OCI-LY7 (cell line): ENCODE results near the gene RTKN. TPM values are rescaled to one million over a fixed set of nuclear protein-coding genes. Genes with fewer than 3 reads are reported as not detected.

Experiments used
- BruUV-seq: library from RNA; stranded (reverse); fragments of 400-500 nt; replicated peaks from 2 replicates; lab custom pipeline; 2021; lab: Mats Ljungman, UMichigan
- CTCF ChIA-PET: fragments of 300-600 bp; sonication (Branson Sonifier 250); formaldehyde crosslinking; loops from one replicate; lab custom pipeline; 2022; ENCODE audit warnings: antibody characterized with exemption; ENCODE audit not compliant: unreplicated experiment; lab: Charles Lee
- POLR2A ChIA-PET: fragments of 300-600 bp; sonication (Branson Sonifier 250); formaldehyde crosslinking; loops from one replicate; lab custom pipeline; 2022; ENCODE audit warnings: antibody characterized with exemption; lab: Charles Lee
- DNase-seq: peaks from one replicate; pipeline ENCODE4 v3.0.0-alpha.2; 2015; ENCODE audit warnings: low spot score
- H2AFZ ChIP-seq: fragments of 200-600 bp; sonication (generic), shearing (Covaris generic); 2 replicates; pipeline ENCODE4 v1.6.1; 2014; ENCODE audit warnings: mild to moderate bottlenecking, antibody characterized with exemption, low read length, moderate library complexity
- H3K27ac ChIP-seq: fragments of 200-600 bp; sonication (generic); 2 replicates; pipeline ENCODE4 v1.5.1; 2014; ENCODE audit warnings: mixed run types, low read depth, mild to moderate bottlenecking, moderate library complexity, low read length, inconsistent platforms; ENCODE audit not compliant: poor library complexity, severe bottlenecking
- H3K36me3 ChIP-seq: fragments of 200-600 bp; sonication (generic); 2 replicates; pipeline ENCODE4 v1.6.1; 2014; ENCODE audit warnings: mild to moderate bottlenecking, antibody characterized with exemption, low read length, moderate library complexity, mixed read lengths; ENCODE audit not compliant: insufficient read depth
- H3K4me1 ChIP-seq: fragments of 200-600 bp; sonication (generic); 2 replicates; pipeline ENCODE4 v1.5.1; 2014; ENCODE audit warnings: mild to moderate bottlenecking, low read length; ENCODE audit not compliant: insufficient read depth, poor library complexity, severe bottlenecking
- H3K4me2 ChIP-seq: fragments of 200-600 bp; sonication (generic); 2 replicates; pipeline ENCODE4 v1.6.1; 2014; ENCODE audit warnings: mild to moderate bottlenecking, low read length
- H3K4me3 ChIP-seq: fragments of 200-600 bp; sonication (generic); 2 replicates; pipeline ENCODE4 v1.5.1; 2014; ENCODE audit warnings: mild to moderate bottlenecking, low read depth, low read length; ENCODE audit not compliant: poor library complexity, severe bottlenecking
- H3K79me2 ChIP-seq: fragments of 200-600 bp; sonication (generic); 2 replicates; pipeline ENCODE4 v1.6.1; 2016; ENCODE audit warnings: low read depth, mild to moderate bottlenecking, low read length, moderate library complexity, mixed read lengths; ENCODE audit not compliant: insufficient read depth
- H3K9me2 ChIP-seq: fragments of 200-600 bp; sonication (generic); 2 replicates; pipeline ENCODE4 v1.6.1; 2016; ENCODE audit warnings: mild to moderate bottlenecking, low read length, mixed read lengths; ENCODE audit not compliant: insufficient read depth
- H3K9me3 ChIP-seq: fragments of 200-600 bp; sonication (generic); 2 replicates; pipeline ENCODE4 v1.6.1; 2014; ENCODE audit warnings: mild to moderate bottlenecking, mixed run types, low read length, mixed read lengths
- H4K20me1 ChIP-seq: fragments of 200-600 bp; sonication (generic); 2 replicates; pipeline ENCODE4 v1.6.1; 2014; ENCODE audit warnings: mild to moderate bottlenecking, antibody characterized with exemption, low read length, moderate library complexity, mixed read lengths; ENCODE audit not compliant: insufficient read depth
- EZH2phosphoT487 ChIP-seq: fragments of 200-600 bp; sonication (generic); IDR thresholded peaks from 2 replicates; pipeline ENCODE4 v1.6.1; 2018; ENCODE audit warnings: low read depth, borderline replicate concordance, mild to moderate bottlenecking, mixed run types, antibody characterized with exemption, low read length, moderate library complexity, mixed read lengths
- intact Hi-C: fragments of 100-400 bp; cut with micrococcal nuclease; formaldehyde crosslinking; loops from one replicate; pipeline ENCODE4 v1.10.0; 2022; ENCODE audit not compliant: unreplicated experiment
- total RNA-seq, 2 experiments: library from RNA; depleted of rRNA in 1 of 2; stranded (reverse); fragments of >200 nt in 1 of 2; shearing (Covaris generic) in 1 of 2; gene quantifications; 2 replicates each; pipeline ENCODE4 v1.2.3, GENCODE V29; 2014 to 2022
- TF ChIP-seq, protein P1 (sequence below): fragments of 200-600 bp; sonication (generic); conservative IDR thresholded peaks from 2 replicates; pipeline ENCODE4 v1.5.1; 2014; ENCODE audit warnings: mild to moderate bottlenecking, antibody characterized with exemption, low read length, moderate library complexity, mixed read lengths

The RTKN gene
- total RNA-seq, 2 experiments from 2014 or later = 2.3 to 7.7 TPM

DNA sequence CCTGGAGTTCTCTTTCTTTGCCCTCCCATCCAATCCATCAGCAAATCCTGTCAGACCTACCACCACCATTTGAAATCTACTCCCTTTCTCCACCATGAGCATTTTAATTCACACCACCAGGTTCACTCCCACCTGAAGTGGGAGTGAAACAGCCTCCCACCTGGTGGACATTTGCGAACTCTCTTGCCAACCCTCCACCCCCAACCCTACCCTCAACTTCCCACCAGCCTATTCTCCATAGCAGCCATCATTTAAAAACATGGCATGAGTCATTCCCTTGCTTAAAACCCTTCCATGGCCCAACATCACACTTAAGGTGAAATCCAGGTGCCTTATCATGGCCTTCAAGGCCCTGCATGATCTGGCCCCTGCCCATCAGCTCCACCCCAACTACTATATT lies 3.5 kb downstream of the RTKN start:
- Histone ChIP-seq H3K79me2 (no peaks in the 10 kb centered on the region), H3K4me1 (peaks cover 25% of the 10 kb centered on the region), H3K27ac (no peak overlapping the region), H3K4me3 (no peak overlapping the region), H3K9me2 (no peaks in the 10 kb centered on the region), H3K4me2 (no peak overlapping the region), H3K36me3 (no peaks in the 10 kb centered on the region), H4K20me1 (no peaks in the 10 kb centered on the region), H2AFZ (no peak overlapping the region), H3K9me3 (no peaks in the 10 kb centered on the region)
- POLR2A ChIA-PET = interaction anchor here (0.6 to 1.6 kb wide), 2 partner anchors 11 to 29 kb away, joined by 3 to 5 read pairs; no protein-coding TSS in a partner anchor
- intact Hi-C loops = no loop called here
- no peak for DNase-seq
- no TSS peak for BruUV-seq
- no peak for TF ChIP-seq EZH2phosphoT487
- TF ChIP-seq, protein P1, sequence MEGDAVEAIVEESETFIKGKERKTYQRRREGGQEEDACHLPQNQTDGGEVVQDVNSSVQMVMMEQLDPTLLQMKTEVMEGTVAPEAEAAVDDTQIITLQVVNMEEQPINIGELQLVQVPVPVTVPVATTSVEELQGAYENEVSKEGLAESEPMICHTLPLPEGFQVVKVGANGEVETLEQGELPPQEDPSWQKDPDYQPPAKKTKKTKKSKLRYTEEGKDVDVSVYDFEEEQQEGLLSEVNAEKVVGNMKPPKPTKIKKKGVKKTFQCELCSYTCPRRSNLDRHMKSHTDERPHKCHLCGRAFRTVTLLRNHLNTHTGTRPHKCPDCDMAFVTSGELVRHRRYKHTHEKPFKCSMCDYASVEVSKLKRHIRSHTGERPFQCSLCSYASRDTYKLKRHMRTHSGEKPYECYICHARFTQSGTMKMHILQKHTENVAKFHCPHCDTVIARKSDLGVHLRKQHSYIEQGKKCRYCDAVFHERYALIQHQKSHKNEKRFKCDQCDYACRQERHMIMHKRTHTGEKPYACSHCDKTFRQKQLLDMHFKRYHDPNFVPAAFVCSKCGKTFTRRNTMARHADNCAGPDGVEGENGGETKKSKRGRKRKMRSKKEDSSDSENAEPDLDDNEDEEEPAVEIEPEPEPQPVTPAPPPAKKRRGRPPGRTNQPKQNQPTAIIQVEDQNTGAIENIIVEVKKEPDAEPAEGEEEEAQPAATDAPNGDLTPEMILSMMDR = no peak
- CTCF ChIA-PET = no interaction called here

DNA sequence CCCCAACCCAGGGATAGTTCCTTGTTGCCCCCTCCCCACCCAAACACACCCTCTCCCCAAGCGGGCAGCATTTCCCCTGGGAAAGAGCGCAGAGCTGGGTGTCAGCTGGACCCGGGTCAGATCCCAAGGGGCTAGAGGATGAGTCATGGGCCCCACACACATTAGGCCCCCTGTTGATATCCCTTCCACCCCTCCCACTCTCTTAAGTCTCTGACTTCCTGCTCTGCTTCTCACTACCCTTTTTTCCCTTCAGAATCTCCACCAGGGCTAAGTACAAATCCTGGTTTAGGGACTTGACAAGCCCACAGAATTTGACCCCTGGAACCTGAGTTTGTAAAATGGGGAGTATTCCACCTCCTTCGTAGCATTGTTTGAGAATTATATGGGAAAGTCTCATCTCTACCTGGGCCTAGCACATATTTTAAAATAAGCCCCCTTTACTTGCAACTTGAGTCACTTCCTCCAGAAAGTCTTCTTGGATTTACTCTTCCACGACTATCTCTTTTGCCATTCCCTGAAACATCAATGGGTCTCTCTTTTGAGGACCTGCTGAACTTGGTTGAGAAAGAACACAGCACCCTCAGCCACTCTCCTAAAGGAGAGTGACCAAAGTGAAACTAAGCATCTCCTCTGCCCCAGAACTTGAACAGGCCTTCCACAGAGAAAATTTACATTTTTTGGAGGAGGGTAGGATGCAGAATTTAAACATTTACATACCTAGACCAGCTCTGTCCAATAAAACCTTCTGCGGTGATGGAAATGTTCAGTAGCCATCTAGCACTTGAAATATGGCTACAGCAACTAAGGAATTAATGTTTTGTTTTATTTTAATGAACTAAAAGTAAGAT lies 4.7 kb downstream of the RTKN start:
- Histone ChIP-seq H4K20me1 (no peaks in the 10 kb centered on the region), H3K79me2 (no peaks in the 10 kb centered on the region), H3K27ac (no peak overlapping the region), H3K9me2 (no peaks in the 10 kb centered on the region), H3K4me1 (peaks cover 25% of the 10 kb centered on the region), H3K9me3 (no peaks in the 10 kb centered on the region), H3K4me3 (no peak overlapping the region), H3K36me3 (no peaks in the 10 kb centered on the region), H3K4me2 (peak overlapping the region; percentile 51), H2AFZ (peak overlapping the region; percentile 52)
- TF ChIP-seq, protein P1 = no peak
- TF ChIP-seq EZH2phosphoT487 = no peak
- ChIA-PET CTCF (no interaction called here), POLR2A (no interaction called here)
- no TSS peak for BruUV-seq
- DNase-seq = peak; percentile 37
- intact Hi-C loops = no loop called here
